ENCODE measurements around the gene SELL. TPM values are rescaled to one million over a fixed set of nuclear protein-coding genes. Genes with fewer than 3 reads are reported as not detected.

The SELL gene
- total and polyA plus RNA-seq, 2 of the 4 experiments (the other 2 are of a cell fraction) = not detected

- no TSS peak for BruUV-seq (replicated peaks)
- Histone ChIP-seq H4K8ac (ENCODE audit: low read depth in 2 of 2, low read length in 2 of 2) (no peak overlapping the region), H3K79me1 (ENCODE audit: low read depth in 1 of 2, low read length in 2 of 2) (no peaks in the 10 kb centered on the region), H3K23ac (ENCODE audit: low read depth, low read length) (no peak overlapping the region), H2BK120ac (ENCODE audit: low read depth, low read length) (no peak overlapping the region), H4K20me1 (ENCODE audit: insufficient read depth, low read length) (no peaks in the 10 kb centered on the region), H3K4ac (ENCODE audit: low read depth, low read length) (no peak overlapping the region), H2AK5ac (ENCODE audit: low read depth, low read length) (no peak overlapping the region), H2AK9ac (replicated peaks; ENCODE audit: low read depth, low read length, poor library complexity) (no peak overlapping the region), H3K27ac (ENCODE audit: insufficient read depth, low read length) (no peak overlapping the region), H3K9me1 (ENCODE audit: insufficient read depth, low read length) (no peaks in the 10 kb centered on the region; the same call in 1 of the 2 replicates), H3K9ac (ENCODE audit: low read depth, low read length) (no peak overlapping the region), H4K91ac (ENCODE audit: insufficient read depth, low read depth, low read length) (no peak overlapping the region), H2AFZ (replicated peaks; ENCODE audit: low read length, poor library complexity) (no peak overlapping the region), H2BK20ac (ENCODE audit: low read depth, low read length) (no peak overlapping the region), H2BK5ac (ENCODE audit: low read depth, low read length, poor library complexity, severe bottlenecking) (no peak overlapping the region), H3K4me2 (ENCODE audit: low read depth, low read length) (no peak overlapping the region), H3K4me3 (ENCODE audit: insufficient read depth, low read depth, low read length) (no peak overlapping the region), H3K14ac (replicated peaks; ENCODE audit: low read depth, low read length) (no peak overlapping the region), H3K27me3 (ENCODE audit: control insufficient read depth, insufficient read depth, low read length) (no peaks in the 10 kb centered on the region), H3K9me3 (ENCODE audit: control insufficient read depth, insufficient read depth, low read length) (no peaks in the 10 kb centered on the region), H2BK15ac (ENCODE audit: low read depth, low read length) (no peak overlapping the region), H3K36me3 (ENCODE audit: control insufficient read depth, insufficient read depth, low read length) (no peaks in the 10 kb centered on the region), H3K4me1 (ENCODE audit: control insufficient read depth, insufficient read depth, low read length) (no peaks in the 10 kb centered on the region), H3K18ac (ENCODE audit: low read depth, low read length) (no peak overlapping the region), H3K56ac (ENCODE audit: extremely low read depth, insufficient read depth, low read length) (no peak overlapping the region), H4K5ac (ENCODE audit: low read depth, low read length) (no peak overlapping the region)
- WGBS, 2 experiments (ENCODE audit: extremely low coverage in 2 of 2, insufficient read length in 1 of 2) = no CpG with 5 or more reads among the region's 1 CpG
- intact Hi-C loops (cut with micrococcal nuclease) = no loop called here
- ChIA-PET CTCF (no interaction called here), POLR2A (ENCODE audit: unreplicated experiment) (no interaction called here)
- no peak for ATAC-seq (ENCODE audit: low read depth)
- in situ Hi-C loops (cut with MboI; ENCODE audit: low sequenced_read_pairs) = no loop called here
- no peak for TF ChIP-seq BHLHE40 (IDR thresholded peaks at IDR 0.05; ENCODE audit: low read depth, low read length)
- dilution Hi-C loops (cut with HindIII; ENCODE audit: low sequenced_read_pairs, unreplicated experiment) = no loop called here
- DNase-seq = no peak
Observed at GRCh38 chr1:169648709-169649108, 62.7 kb downstream of the SELL start.

Measured in IMR-90 (cell line).